NCI-H1436 (cell line): ENCODE data around the gene ASTN2.
"Not testable (repeated sequence)": the region's sequence is repeated elsewhere in the genome, so short reads cannot be mapped to it uniquely, and the experiment has no call there.

Experiments used
- DNase-seq: peaks from one replicate; lab custom pipeline; 2025; lab: John Stamatoyannopoulos, UW

ASTN2 gene

GRCh38 chr9:116700882-116701865 is 713.7 kb downstream of the ASTN2 start:
- DNase-seq = no peak

- no peak for DNase-seq
Measured at GRCh38 chr9:116700279-116700678, 714.6 kb downstream of the ASTN2 start.

GRCh38 chr9:116697887-116698286 is 717.0 kb downstream of the ASTN2 start:
- no peak for DNase-seq

GRCh38 chr9:116697362-116697761 is 717.5 kb downstream of the ASTN2 start:
- no peak for DNase-seq

- no peak for DNase-seq
Measured at GRCh38 chr9:116695438-116695837, 719.4 kb downstream of the ASTN2 start.

GRCh38 chr9:116694785-116695291 is 720.0 kb downstream of the ASTN2 start:
- DNase-seq = no peak

GRCh38 chr9:116693233-116693731 is 721.6 kb downstream of the ASTN2 start:
- DNase-seq = no peak

GRCh38 chr9:116692616-116693015 is 722.2 kb downstream of the ASTN2 start:
- no peak for DNase-seq

GRCh38 chr9:116691607-116692006 is 723.2 kb downstream of the ASTN2 start:
- no peak for DNase-seq

GRCh38 chr9:116690805-116691204 is 724.1 kb downstream of the ASTN2 start:
- DNase-seq = not testable (repeated sequence)

GRCh38 chr9:116689486-116690032 is 725.3 kb downstream of the ASTN2 start:
- no peak for DNase-seq

- no peak for DNase-seq
Measured at GRCh38 chr9:116688806-116689485, 725.9 kb downstream of the ASTN2 start.

GRCh38 chr9:116687754-116688135 is 727.1 kb downstream of the ASTN2 start:
- no peak for DNase-seq

GRCh38 chr9:116687074-116687753 is 727.6 kb downstream of the ASTN2 start, which contains the start of gene TRIM32:
Gene TRIM32 (plus strand): TSS chr9:116687305. CDS start chr9:116697743, 10,438 bp downstream.
- peak; percentile 92 for DNase-seq

- DNase-seq = no peak
Measured at GRCh38 chr9:116686693-116687073, 728.2 kb downstream of the ASTN2 start.

- DNase-seq = no peak
Measured at GRCh38 chr9:116686135-116686534, 728.7 kb downstream of the ASTN2 start.

GRCh38 chr9:116685166-116685565 is 729.7 kb downstream of the ASTN2 start:
- no peak for DNase-seq

GRCh38 chr9:116683535-116683934 is 731.3 kb downstream of the ASTN2 start:
- DNase-seq = no peak

- no peak for DNase-seq
Measured at GRCh38 chr9:116674210-116674980, 740.5 kb downstream of the ASTN2 start.

GRCh38 chr9:116673375-116673774 is 741.5 kb downstream of the ASTN2 start:
- no peak for DNase-seq

GRCh38 chr9:116671605-116672004 is 743.3 kb downstream of the ASTN2 start:
- DNase-seq = no peak
